Astrocyte (in vitro differentiated cells and primary cell): ENCODE measurements around the gene KRTAP27-1. TPM values are rescaled to one million over a fixed set of nuclear protein-coding genes. Genes with fewer than 3 reads are reported as not detected.

Source experiments
- DNase-seq: peaks from one replicate; pipeline ENCODE4 v3.0.0-alpha.2; 2010; ENCODE audit warnings: low read depth
- FAIRE-seq: peaks from 2 replicates; lab custom pipeline; 2011; peaks lifted over from hg19 to GRCh38; lab: Jason Lieb, UNC
- H2AFZ ChIP-seq: 2 replicates; pipeline ENCODE4 v1.6.0; 2012; ENCODE audit warnings: low read depth, low read length, inconsistent platforms
- H3K27ac ChIP-seq: 2 replicates; pipeline ENCODE4 v1.5.1; 2011; ENCODE audit warnings: low read depth, low read length, inconsistent platforms
- H3K27me3 ChIP-seq: 2 replicates; pipeline ENCODE4 v1.6.0; 2011; ENCODE audit warnings: low read length, inconsistent platforms; ENCODE audit not compliant: insufficient read depth
- H3K36me3 ChIP-seq: 2 replicates; pipeline ENCODE4 v1.5.1; 2011; ENCODE audit warnings: low read length, inconsistent platforms; ENCODE audit not compliant: insufficient read depth
- H3K4me1 ChIP-seq: 2 replicates; pipeline ENCODE4 v1.5.1; 2011; ENCODE audit warnings: low read length, inconsistent platforms; ENCODE audit not compliant: insufficient read depth
- H3K4me2 ChIP-seq: 2 replicates; pipeline ENCODE4 v1.6.0; 2012; ENCODE audit warnings: low read length, inconsistent platforms
- H3K4me3 ChIP-seq: 2 replicates; pipeline ENCODE4 v1.5.1; 2011; ENCODE audit warnings: low read depth, mild to moderate bottlenecking, low read length, inconsistent platforms; ENCODE audit not compliant: insufficient read depth
- H3K79me2 ChIP-seq: 2 replicates; pipeline ENCODE4 v1.6.0; 2012; ENCODE audit warnings: mild to moderate bottlenecking, low read length, inconsistent platforms; ENCODE audit not compliant: insufficient read depth
- H3K9ac ChIP-seq: 2 replicates; pipeline ENCODE4 v1.6.0; 2012; ENCODE audit warnings: mild to moderate bottlenecking, low read length, inconsistent platforms
- H3K9me3 ChIP-seq: 2 replicates; pipeline ENCODE4 v1.5.1; 2012; ENCODE audit warnings: low read depth, mild to moderate bottlenecking, low read length, inconsistent platforms; ENCODE audit not compliant: insufficient read depth
- H4K20me1 ChIP-seq: 2 replicates; pipeline ENCODE4 v1.6.0; 2012; ENCODE audit warnings: low read length, inconsistent platforms; ENCODE audit not compliant: insufficient read depth
- H3K27ac Mint-ChIP-seq: one replicate; pipeline ENCODE4 v1.8.0; 2021; ENCODE audit warnings: mild to moderate bottlenecking, mixed read lengths; ENCODE audit not compliant: unreplicated experiment
- H3K27me3 Mint-ChIP-seq: one replicate; pipeline ENCODE4 v1.8.0; 2021; ENCODE audit warnings: low read depth, mixed read lengths; ENCODE audit not compliant: unreplicated experiment
- H3K36me3 Mint-ChIP-seq: one replicate; pipeline ENCODE4 v1.8.0; 2021; ENCODE audit warnings: low read depth, mixed read lengths; ENCODE audit not compliant: unreplicated experiment
- H3K4me1 Mint-ChIP-seq: one replicate; pipeline ENCODE4 v1.8.0; 2021; ENCODE audit warnings: low read depth, mixed read lengths; ENCODE audit not compliant: unreplicated experiment
- H3K4me3 Mint-ChIP-seq: one replicate; pipeline ENCODE4 v1.8.0; 2021; ENCODE audit warnings: mild to moderate bottlenecking, moderate library complexity, mixed read lengths; ENCODE audit not compliant: unreplicated experiment
- H3K9me3 Mint-ChIP-seq: one replicate; pipeline ENCODE4 v1.8.0; 2021; ENCODE audit warnings: mild to moderate bottlenecking, mixed read lengths; ENCODE audit not compliant: unreplicated experiment
- CTCF ChIP-seq: IDR thresholded peaks from 2 replicates; pipeline ENCODE4 v1.5.1; 2011; ENCODE audit warnings: low read depth, mild to moderate bottlenecking, inconsistent platforms, low read length, moderate library complexity; ENCODE audit not compliant: insufficient read depth
- EZH2 ChIP-seq: IDR thresholded peaks from 2 replicates; pipeline ENCODE4 v1.6.1; 2012; ENCODE audit warnings: mild to moderate bottlenecking, low read length, inconsistent platforms; ENCODE audit not compliant: insufficient read depth
- total RNA-seq: library from RNA; stranded (reverse); gene quantifications from 2 replicates; pipeline ENCODE4 v1.2.1, GENCODE V29; 2021

KRTAP27-1 gene
- total RNA-seq, 1 donor from 2014 or later, result not detected

- Histone ChIP-seq H3K27me3 (no peaks in the 10 kb centered on the region), H3K4me3 (no peak overlapping the region), H3K27ac (no peak overlapping the region), H3K4me2 (no peak overlapping the region), H4K20me1 (no peaks in the 10 kb centered on the region), H3K36me3 (no peaks in the 10 kb centered on the region), H3K9ac (no peak overlapping the region), H3K79me2 (no peaks in the 10 kb centered on the region), H2AFZ (no peak overlapping the region), H3K4me1 (no peaks in the 10 kb centered on the region), H3K9me3 (no peaks in the 10 kb centered on the region)
- Mint-ChIP-seq H3K27ac (no peak overlapping the region), H3K4me1 (peaks cover 2% of the 10 kb centered on the region), H3K36me3 (no peaks in the 10 kb centered on the region), H3K27me3 (no peaks in the 10 kb centered on the region), H3K9me3 (no peaks in the 10 kb centered on the region), H3K4me3 (no peak overlapping the region)
- FAIRE-seq (no peak), DNase-seq (no peak)
- TF ChIP-seq EZH2 (no peak), CTCF (no peak)
Observed at GRCh38 chr21:30349572-30349971, 12.1 kb upstream of the KRTAP27-1 start.

- Mint-ChIP-seq H3K4me1 (peaks cover 2% of the 10 kb centered on the region), H3K36me3 (no peaks in the 10 kb centered on the region), H3K9me3 (no peaks in the 10 kb centered on the region), H3K4me3 (no peak within 1 kb of the TSS), H3K27me3 (no peaks in the 10 kb centered on the region), H3K27ac (no peak within 1 kb of the TSS)
- DNase-seq (no peak), FAIRE-seq (no peak)
- no peaks in the 10 kb centered on the region for H4K20me1 ChIP-seq
- no peaks in the 10 kb centered on the region for H3K9me3 ChIP-seq
- TF ChIP-seq CTCF (no peak), EZH2 (no peak)
- no peaks in the 10 kb centered on the region for H3K36me3 ChIP-seq
- no peaks in the 10 kb centered on the region for H3K79me2 ChIP-seq
- H3K4me3 ChIP-seq, result no peak within 1 kb of the TSS
- no peak within 1 kb of the TSS for H3K9ac ChIP-seq
- no peak within 1 kb of the TSS for H2AFZ ChIP-seq
- H3K27me3 ChIP-seq, result no peaks in the 10 kb centered on the region
- H3K4me2 ChIP-seq, result no peak within 1 kb of the TSS
- H3K27ac ChIP-seq, result no peak within 1 kb of the TSS
- H3K4me1 ChIP-seq, result no peaks in the 10 kb centered on the region
Observed at GRCh38 chr21:30348506-30348905, 11.0 kb upstream of the KRTAP27-1 start, which contains the start of gene KRTAP23-1. Gene KRTAP23-1 (minus strand): TSS chr21:30348606. CDS start chr21:30348606, 0 bp downstream.

- TF ChIP-seq CTCF, result no peak
- no peak overlapping the region for H3K27ac Mint-ChIP-seq
Observed at GRCh38 chr21:30345014-30345413, 7.5 kb upstream of the KRTAP27-1 start.

More at GRCh38 chr21:30345014-30345413, 7.5 kb upstream of the KRTAP27-1 start:
- no peak overlapping the region for H3K4me3 ChIP-seq
- no peaks in the 10 kb centered on the region for H3K4me1 ChIP-seq
- no peaks in the 10 kb centered on the region for H3K36me3 ChIP-seq
- no peaks in the 10 kb centered on the region for H4K20me1 ChIP-seq
- no peaks in the 10 kb centered on the region for H3K9me3 Mint-ChIP-seq
- no peaks in the 10 kb centered on the region for H3K27me3 Mint-ChIP-seq
- FAIRE-seq (no peak), DNase-seq (no peak)
- peaks cover 1% of the 10 kb centered on the region for H3K4me1 Mint-ChIP-seq
- H3K4me2 ChIP-seq, result no peak overlapping the region
- no peaks in the 10 kb centered on the region for H3K79me2 ChIP-seq
- H3K9me3 ChIP-seq, result no peaks in the 10 kb centered on the region
- H3K27ac ChIP-seq, result no peak overlapping the region
- H3K4me3 Mint-ChIP-seq, result no peak overlapping the region
- H2AFZ ChIP-seq, result no peak overlapping the region
- no peak overlapping the region for H3K9ac ChIP-seq
- H3K27me3 ChIP-seq, result no peaks in the 10 kb centered on the region
- no peaks in the 10 kb centered on the region for H3K36me3 Mint-ChIP-seq
